ENCODE data around the gene LRRIQ1.
"Not testable (repeated sequence)": the region's sequence is repeated elsewhere in the genome, so short reads cannot be mapped to it uniquely, and the experiment has no call there.

The LRRIQ1 gene

GRCh38 chr12:85224339-85224738 lies 188.2 kb downstream of the LRRIQ1 start:
- DNase-seq = not testable (repeated sequence)

- no peak for DNase-seq
Measured at GRCh38 chr12:85225501-85225900, 189.3 kb downstream of the LRRIQ1 start.

- DNase-seq = no peak
Measured at GRCh38 chr12:85237327-85237726, 201.2 kb downstream of the LRRIQ1 start.

- no peak for DNase-seq
Measured at GRCh38 chr12:85244561-85244960, 208.4 kb downstream of the LRRIQ1 start.

GRCh38 chr12:85253853-85254252 lies 217.7 kb downstream of the LRRIQ1 start:
- no peak for DNase-seq

- no peak for DNase-seq
Measured at GRCh38 chr12:85257671-85258070, 221.5 kb downstream of the LRRIQ1 start.

- no peak for DNase-seq
Measured at GRCh38 chr12:85260447-85260846, 224.3 kb downstream of the LRRIQ1 start.

- DNase-seq = no peak
Measured at GRCh38 chr12:85260896-85261295, 224.7 kb downstream of the LRRIQ1 start.

- DNase-seq = no peak
Measured at GRCh38 chr12:85266356-85266755, 230.2 kb downstream of the LRRIQ1 start.

GRCh38 chr12:85273381-85274314 lies 237.5 kb downstream of the LRRIQ1 start:
- DNase-seq = no peak

GRCh38 chr12:85274315-85274651 lies 238.1 kb downstream of the LRRIQ1 start:
- DNase-seq = no peak

- DNase-seq = no peak
Measured at GRCh38 chr12:85275374-85275773, 239.2 kb downstream of the LRRIQ1 start.

GRCh38 chr12:85277191-85277590 lies 241.0 kb downstream of the LRRIQ1 start:
- no peak for DNase-seq

GRCh38 chr12:85277900-85278597 lies 241.9 kb downstream of the LRRIQ1 start:
- DNase-seq = no peak

GRCh38 chr12:85278598-85279448 lies 242.7 kb downstream of the LRRIQ1 start:
- DNase-seq = no peak

- no peak for DNase-seq
Measured at GRCh38 chr12:85279449-85280164, 243.5 kb downstream of the LRRIQ1 start.

- peak in 1 of 3 experiments; percentile 49 for DNase-seq
Measured at GRCh38 chr12:85280165-85280983, 244.2 kb downstream of the LRRIQ1 start, which contains the start of gene ALX1. ALX1 (plus strand) TSS chr12:85280220; CDS start chr12:85280262, 42 bp downstream.

GRCh38 chr12:85280984-85281630 lies 245.0 kb downstream of the LRRIQ1 start:
- peak in 1 of 3 experiments; percentile 17 for DNase-seq

- no peak for DNase-seq
Measured at GRCh38 chr12:85281636-85282312, 245.6 kb downstream of the LRRIQ1 start.

- no peak for DNase-seq
Measured at GRCh38 chr12:85283560-85283959, 247.4 kb downstream of the LRRIQ1 start.

Measured in NCI-H1417 (cell line).